GM12878 (cell line): Measurements from ENCODE around the gene S1PR3. TPM values are rescaled to one million over a fixed set of nuclear protein-coding genes. Genes with fewer than 3 reads are reported as not detected.

Experiments
- ATAC-seq: fragments of 200-7000 bp; cut with Tn5 transposase; 3 replicates; pipeline ENCODE4 v1.9.1; 2020; ENCODE audit warnings: mild to moderate bottlenecking, moderate library complexity
- BruUV-seq: library from RNA; stranded (reverse); fragments of 400-500 nt; replicated peaks from 2 replicates; lab custom pipeline; 2021; lab: Mats Ljungman, UMichigan
- CTCF ChIA-PET: fragments of 300-600 bp; sonication (Branson Sonifier 250); formaldehyde crosslinking; extraction: SDS; loops from one replicate; lab custom pipeline; 2021; ENCODE audit warnings: inconsistent platforms; lab: Yijun Ruan, JAX
- POLR2A ChIA-PET: fragments of 350-600 bp; formaldehyde crosslinking; extraction: SDS; loops from one replicate; lab custom pipeline; 2021; ENCODE audit warnings: inconsistent platforms; lab: Charles Lee
- RAD21 ChIA-PET: fragments of 300-600 bp; sonication (Branson Sonifier 250); formaldehyde crosslinking; loops from one replicate; lab custom pipeline; 2023; ENCODE audit warnings: antibody characterized with exemption; ENCODE audit not compliant: unreplicated experiment; lab: Charles Lee
- SMC1A ChIA-PET: fragments of 300-600 bp; sonication (Branson Sonifier 250); formaldehyde crosslinking; loops from one replicate; lab custom pipeline; 2023; ENCODE audit not compliant: unreplicated experiment, uncharacterized antibody; lab: Charles Lee
- DNase-seq: peaks from one replicate; pipeline ENCODE4 v3.0.0-alpha.2; 2011; ENCODE audit warnings: low read depth, low spot score
- FAIRE-seq: peaks from 3 replicates; lab custom pipeline; 2011; peaks lifted over from hg19 to GRCh38; lab: Jason Lieb, UNC
- H2AFZ ChIP-seq: 2 replicates; pipeline ENCODE4 v1.6.0; 2011; ENCODE audit warnings: low read depth, low read length, control low read depth; ENCODE audit not compliant: control insufficient read depth
- H3K27ac ChIP-seq: 2 replicates; pipeline ENCODE4 v1.5.1; 2011; ENCODE audit warnings: control low read depth; ENCODE audit not compliant: control insufficient read depth, insufficient read depth
- H3K27me3 ChIP-seq, 2 experiments: replicated peaks in 1 of 2; 2 replicates each; pipeline versions ENCODE4 v1.6.0 to v1.6.1; 2011; ENCODE audit warnings: low read length in 1 of 2; ENCODE audit not compliant: control insufficient read depth in 2 of 2, insufficient read depth in 2 of 2
- H3K36me3 ChIP-seq, 2 experiments: 2 replicates each; pipeline ENCODE4 v1.5.1; 2011; ENCODE audit warnings: low read length in 1 of 2; ENCODE audit not compliant: control insufficient read depth in 2 of 2, insufficient read depth in 2 of 2
- H3K4me1 ChIP-seq: 2 replicates; pipeline ENCODE4 v1.6.1; 2011; ENCODE audit warnings: mild to moderate bottlenecking, low read length, moderate library complexity, mixed read lengths; ENCODE audit not compliant: control insufficient read depth, insufficient read depth
- H3K4me2 ChIP-seq: 2 replicates; pipeline ENCODE4 v1.6.0; 2011; ENCODE audit warnings: control low read depth; ENCODE audit not compliant: control insufficient read depth, insufficient read depth
- H3K4me3 ChIP-seq: fragments of 200-600 bp; sonication (generic); 2 replicates; pipeline ENCODE4 v1.5.1; 2016
- H3K79me2 ChIP-seq: 2 replicates; pipeline ENCODE4 v1.6.0; 2011; ENCODE audit warnings: low read length; ENCODE audit not compliant: control insufficient read depth, insufficient read depth
- H3K9ac ChIP-seq: 2 replicates; pipeline ENCODE4 v1.8.0; 2011; ENCODE audit warnings: low read length, control low read depth, mixed read lengths; ENCODE audit not compliant: control insufficient read depth, insufficient read depth
- H3K9me3 ChIP-seq: replicated peaks from 3 replicates; pipeline ENCODE4 v1.5.1; 2011; ENCODE audit warnings: mild to moderate bottlenecking, low read length; ENCODE audit not compliant: control insufficient read depth, insufficient read depth
- H4K20me1 ChIP-seq: 2 replicates; pipeline ENCODE4 v1.6.0; 2011; ENCODE audit not compliant: control insufficient read depth, insufficient read depth
- EED ChIP-seq: sonication (generic); IDR thresholded peaks from 2 replicates; pipeline ENCODE4 v1.6.1; 2016; ENCODE audit warnings: antibody characterized with exemption, low read depth
- GABPA ChIP-seq: IDR thresholded peaks from 2 replicates; pipeline ENCODE4 v1.6.1; 2014; ENCODE audit warnings: antibody characterized with exemption, low read depth, mild to moderate bottlenecking, inconsistent platforms
- GATAD2B ChIP-seq: fragments of 450-650 bp; conservative IDR thresholded peaks from 2 replicates; pipeline ENCODE4 v1.6.1; 2017; ENCODE audit warnings: low read depth, mild to moderate bottlenecking, moderate library complexity
- HDGF ChIP-seq: fragments of 450-650 bp; IDR thresholded peaks from 2 replicates; pipeline ENCODE4 v1.6.1; 2016; ENCODE audit warnings: antibody characterized with exemption
- SMAD5 ChIP-seq: IDR thresholded peaks from 2 replicates; pipeline ENCODE4 v1.6.1; 2016; ENCODE audit warnings: antibody characterized with exemption, low read depth
- SMC3 ChIP-seq: IDR thresholded peaks from 2 replicates; pipeline ENCODE4 v1.6.1; 2011; ENCODE audit warnings: low read length, improper control_type of control experiment, borderline replicate concordance
- TCF3 ChIP-seq: IDR thresholded peaks from 2 replicates; pipeline ENCODE4 v1.6.1; 2012; ENCODE audit warnings: low read depth, mild to moderate bottlenecking, low read length, borderline replicate concordance; ENCODE audit not compliant: insufficient read depth
- USF1 ChIP-seq: IDR thresholded peaks from 2 replicates; pipeline ENCODE4 v1.6.1; 2011; ENCODE audit warnings: borderline replicate concordance, low read depth, mild to moderate bottlenecking, moderate library complexity, mixed read lengths, low read length; ENCODE audit not compliant: insufficient read depth; ENCODE audit errors: extremely low read length
- ZNF592 ChIP-seq: fragments of 450-650 bp; IDR thresholded peaks from 2 replicates; pipeline ENCODE4 v1.6.1; 2017; ENCODE audit warnings: mild to moderate bottlenecking, moderate library complexity
- WGBS: methylation state at CpG from one replicate; pipeline ENCODE4 v1.1.6; 2016; ENCODE audit warnings: low lambda C conversion rate; ENCODE audit not compliant: insufficient replicate concordance, insufficient coverage; ENCODE audit errors: missing lambda C conversion rate; 5-methylcytosine and 5-hydroxymethylcytosine counted together
- in situ Hi-C: fragments of 300-500 bp; cut with MboI; formaldehyde crosslinking; loops from 9 replicates; pipeline ENCODE4 v1.14.3; 2018; ENCODE audit warnings: mixed read lengths
- intact Hi-C: fragments of 100-400 bp; cut with micrococcal nuclease; formaldehyde crosslinking; loops from one replicate; pipeline ENCODE4 v1.14.2; 2022; ENCODE audit not compliant: unreplicated experiment
- polyA plus RNA-seq, 11 experiments: library from polyadenylated mRNA; depleted of rRNA in 4 of 11; unstranded in 6 of 11; stranded (reverse) in 5 of 11; fragments of >200 nt; fragmentation: Nextera tagmentation in 4 of 11; fragmentation: Illumina TruSeq in 1 of 11; extraction: Ambion mirVana in 4 of 11; extraction: Trizol in 1 of 11; gene quantifications; 1 replicate in 1 of 11; 2 replicates in 10 of 11; pipeline versions ENCODE4 v1.2.1 to v1.2.3, GENCODE V29; 2011 to 2016; ENCODE audit warnings: inconsistent platforms in 2 of 11, missing spikeins in 2 of 11, low read depth in 1 of 11
- total RNA-seq, 4 experiments: library from RNA; depleted of rRNA in 3 of 4; stranded (reverse); fragments of >200 nt in 3 of 4; fragmentation: Illumina TruSeq in 1 of 4; extraction: Trizol in 1 of 4; gene quantifications; 2 replicates each; pipeline versions ENCODE4 v1.2.1 to v1.2.3, GENCODE V29; 2013 to 2021
- TF ChIP-seq, protein P1 (sequence below): IDR thresholded peaks from 2 replicates; pipeline ENCODE4 v1.6.1; 2011; ENCODE audit warnings: borderline replicate concordance, low read depth, mild to moderate bottlenecking, moderate library complexity, low read length; ENCODE audit not compliant: insufficient read depth, poor library complexity, severe bottlenecking

The S1PR3 gene
- total and polyA plus RNA-seq, 10 of the 15 experiments (the other 5 are each of a cell fraction or from before 2014, with no cell fraction given): 0.01 to 0.18 (median 0.01) TPM; not detected in 7

- no peak overlapping the region for H2AFZ ChIP-seq
- ChIA-PET RAD21 (no interaction called here), SMC1A (no interaction called here), CTCF (no interaction called here), POLR2A (no interaction called here)
- intact Hi-C loops: no loop called here
- no peaks in the 10 kb centered on the region for H3K4me1 ChIP-seq
- DNase-seq: no peak
- no peak for FAIRE-seq
- H3K79me2 ChIP-seq: no peaks in the 10 kb centered on the region
- in situ Hi-C loops: no loop called here
- no peak for ATAC-seq
- H3K9ac ChIP-seq: no peak overlapping the region
- H3K36me3 ChIP-seq: no peaks in the 10 kb centered on the region
- H3K4me2 ChIP-seq: no peak overlapping the region
- no peak overlapping the region for H3K27ac ChIP-seq
- H3K4me3 ChIP-seq: no peak overlapping the region
- BruUV-seq: no TSS peak
- TF ChIP-seq, protein P1, sequence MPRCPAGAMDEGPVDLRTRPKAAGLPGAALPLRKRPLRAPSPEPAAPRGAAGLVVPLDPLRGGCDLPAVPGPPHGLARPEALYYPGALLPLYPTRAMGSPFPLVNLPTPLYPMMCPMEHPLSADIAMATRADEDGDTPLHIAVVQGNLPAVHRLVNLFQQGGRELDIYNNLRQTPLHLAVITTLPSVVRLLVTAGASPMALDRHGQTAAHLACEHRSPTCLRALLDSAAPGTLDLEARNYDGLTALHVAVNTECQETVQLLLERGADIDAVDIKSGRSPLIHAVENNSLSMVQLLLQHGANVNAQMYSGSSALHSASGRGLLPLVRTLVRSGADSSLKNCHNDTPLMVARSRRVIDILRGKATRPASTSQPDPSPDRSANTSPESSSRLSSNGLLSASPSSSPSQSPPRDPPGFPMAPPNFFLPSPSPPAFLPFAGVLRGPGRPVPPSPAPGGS: no peak
- TF ChIP-seq GABPA (no peak), EED (no peak), USF1 (no peak)
- H3K9me3 ChIP-seq: no peaks in the 10 kb centered on the region
- H4K20me1 ChIP-seq: no peaks in the 10 kb centered on the region
- H3K27me3 ChIP-seq: no peaks in the 10 kb centered on the region
Measured at GRCh38 chr9:89025553-89025952, 34.3 kb downstream of the S1PR3 start.

GRCh38 chr9:89026876-89027275 is 35.6 kb downstream of the S1PR3 start:
- Histone ChIP-seq H2AFZ (no peak overlapping the region), H3K36me3 (no peaks in the 10 kb centered on the region), H3K4me1 (no peaks in the 10 kb centered on the region), H3K4me3 (no peak overlapping the region), H3K4me2 (no peak overlapping the region), H3K27me3 (no peaks in the 10 kb centered on the region), H3K9ac (no peak overlapping the region), H3K79me2 (no peaks in the 10 kb centered on the region), H3K9me3 (no peaks in the 10 kb centered on the region), H3K27ac (no peak overlapping the region)
- DNase-seq: no peak
- intact Hi-C loops (no loop called here), in situ Hi-C loops (no loop called here)
- FAIRE-seq: no peak
- ChIA-PET SMC1A (no interaction called here), POLR2A (no interaction called here), CTCF (no interaction called here)
- BruUV-seq: no TSS peak
- ATAC-seq: no peak
- 18% methylated on average over 3 of the region's 3 CpGs for WGBS
- no peak for TF ChIP-seq ZNF592
- TF ChIP-seq SMAD5: no peak
- no peak for TF ChIP-seq SMC3
- no peak for TF ChIP-seq GATAD2B
- no peak for TF ChIP-seq HDGF
- TF ChIP-seq TCF3: no peak
- TF ChIP-seq, all 136 proteins: peak for 0
- RAD21 ChIA-PET: no interaction called here
- no peaks in the 10 kb centered on the region for H4K20me1 ChIP-seq
